Endodermal cell (in vitro differentiated cells): ENCODE results near the gene CST11. TPM values are rescaled to one million over a fixed set of nuclear protein-coding genes. Genes with fewer than 3 reads are reported as not detected.

ENCODE experiments used
- DNase-seq: peaks from one replicate; pipeline ENCODE4 v3.0.0-alpha.2; 2017
- H3K27ac ChIP-seq: 2 replicates; pipeline ENCODE4 v1.5.1; 2013; ENCODE audit warnings: mild to moderate bottlenecking, low read depth, low read length, moderate library complexity
- H3K27me3 ChIP-seq: 2 replicates; pipeline ENCODE4 v1.6.1; 2013; ENCODE audit warnings: mild to moderate bottlenecking, low read length, moderate library complexity; ENCODE audit not compliant: insufficient read depth, control insufficient read depth, poor library complexity, severe bottlenecking
- H3K36me3 ChIP-seq: 2 replicates; pipeline ENCODE4 v1.7.0; 2013; ENCODE audit warnings: mild to moderate bottlenecking, low read length, moderate library complexity; ENCODE audit not compliant: control insufficient read depth, insufficient read depth
- H3K4me1 ChIP-seq: one replicate; pipeline ENCODE4 v1.7.0; 2013; ENCODE audit warnings: low read length; ENCODE audit not compliant: control insufficient read depth, insufficient read depth
- H3K4me3 ChIP-seq: 2 replicates; pipeline ENCODE4 v1.5.1; 2013; ENCODE audit warnings: mild to moderate bottlenecking, low read length, moderate library complexity
- H3K9ac ChIP-seq: 2 replicates; pipeline ENCODE4 v1.6.1; 2013; ENCODE audit warnings: mild to moderate bottlenecking, low read length, moderate library complexity; ENCODE audit not compliant: poor library complexity, severe bottlenecking; ENCODE audit errors: extremely low read depth
- H3K9me3 ChIP-seq: 2 replicates; pipeline ENCODE4 v1.6.1; 2013; ENCODE audit warnings: mild to moderate bottlenecking, low read length, moderate library complexity; ENCODE audit not compliant: control insufficient read depth
- H3K27ac Mint-ChIP-seq: 2 replicates; pipeline ENCODE4 v1.8.0; 2020; ENCODE audit warnings: mixed read lengths
- H3K27me3 Mint-ChIP-seq: 2 replicates; pipeline ENCODE4 v1.8.0; 2021; ENCODE audit warnings: mild to moderate bottlenecking, mixed read lengths; ENCODE audit not compliant: insufficient read depth
- H3K36me3 Mint-ChIP-seq: 2 replicates; pipeline ENCODE4 v1.8.0; 2020; ENCODE audit warnings: low read depth, mixed read lengths
- H3K4me1 Mint-ChIP-seq: 2 replicates; pipeline ENCODE4 v1.8.0; 2020; ENCODE audit warnings: mixed read lengths
- H3K4me3 Mint-ChIP-seq: 2 replicates; pipeline ENCODE4 v1.8.0; 2020; ENCODE audit warnings: mild to moderate bottlenecking, moderate library complexity, mixed read lengths
- H3K9me3 Mint-ChIP-seq: 2 replicates; pipeline ENCODE4 v1.8.0; 2020; ENCODE audit warnings: mild to moderate bottlenecking, mixed read lengths
- CTCF ChIP-seq: fragments of 200-600 bp; sonication (generic); conservative IDR thresholded peaks from 2 replicates; pipeline ENCODE4 v1.5.0; 2021; ENCODE audit warnings: antibody characterized with exemption, mild to moderate bottlenecking
- WGBS, 2 experiments: methylation state at CpG; one replicate each; pipeline versions ENCODE4 v1.1.5 to v1.1.7; 2013; ENCODE audit warnings: missing lambda C conversion rate in 2 of 2, mixed read lengths in 1 of 2; ENCODE audit not compliant: insufficient coverage in 1 of 2, insufficient read length in 1 of 2; 5-methylcytosine and 5-hydroxymethylcytosine counted together
- total RNA-seq, 2 donors: library from RNA; stranded (reverse); fragmentation: NEBNext Ultra II Directional in 1 of 2; extraction: Animal tissue kit (Norgen Biotek cat#: 25700) in 1 of 2; gene quantifications; 2 replicates in 1 of 2; 3 replicates in 1 of 2; pipeline ENCODE4 v1.2.1, GENCODE V29; 2021

The CST11 gene
- total RNA-seq, 2 donors from 2014 or later: 0.69 TPM; not detected in 1

- Histone ChIP-seq H3K4me1 (no peaks in the 10 kb centered on the region), H3K27me3 (no peaks in the 10 kb centered on the region), H3K4me3 (no peak overlapping the region), H3K9ac (no peak overlapping the region), H3K9me3 (no peaks in the 10 kb centered on the region), H3K36me3 (no peaks in the 10 kb centered on the region), H3K27ac (no peak overlapping the region)
- H3K9me3 Mint-ChIP-seq: peaks cover 4% of the 10 kb centered on the region
- 86 to 90% methylated on average over 2 to 3 of the region's 3 CpGs for WGBS, 2 experiments
- no peaks in the 10 kb centered on the region for H3K27me3 Mint-ChIP-seq
- H3K4me1 Mint-ChIP-seq: peaks cover 13% of the 10 kb centered on the region
- H3K4me3 Mint-ChIP-seq: no peak overlapping the region
- H3K27ac Mint-ChIP-seq: no peak overlapping the region
- TF ChIP-seq CTCF: no peak
- H3K36me3 Mint-ChIP-seq: no peaks in the 10 kb centered on the region
- no peak for DNase-seq
Observed at GRCh38 chr20:23456409-23456808, 3.7 kb upstream of the CST11 start.

- no peak for TF ChIP-seq CTCF
- Mint-ChIP-seq H3K4me3 (no peak overlapping the region), H3K9me3 (peaks cover 4% of the 10 kb centered on the region), H3K27ac (no peak overlapping the region), H3K4me1 (peaks cover 13% of the 10 kb centered on the region), H3K27me3 (no peaks in the 10 kb centered on the region), H3K36me3 (no peaks in the 10 kb centered on the region)
- Histone ChIP-seq H3K4me1 (no peaks in the 10 kb centered on the region), H3K36me3 (no peaks in the 10 kb centered on the region), H3K4me3 (no peak overlapping the region), H3K27ac (no peak overlapping the region), H3K27me3 (no peaks in the 10 kb centered on the region), H3K9me3 (no peaks in the 10 kb centered on the region), H3K9ac (no peak overlapping the region)
- no peak for DNase-seq
- WGBS, 2 experiments: 93 to 94% methylated on average over 4 to 7 of the region's 7 CpGs
Observed at GRCh38 chr20:23455639-23456038, 3.0 kb upstream of the CST11 start.

- H3K9me3 Mint-ChIP-seq: peaks cover 4% of the 10 kb centered on the region
- TF ChIP-seq CTCF: no peak
- 100% methylated on average over 1 of the region's 1 CpG for WGBS, 2 experiments
- no peaks in the 10 kb centered on the region for H3K9me3 ChIP-seq
- no peak overlapping the region for H3K27ac ChIP-seq
- no peak overlapping the region for H3K27ac Mint-ChIP-seq
- H3K36me3 Mint-ChIP-seq: no peaks in the 10 kb centered on the region
- no peaks in the 10 kb centered on the region for H3K4me1 ChIP-seq
- H3K27me3 ChIP-seq: no peaks in the 10 kb centered on the region
- peaks cover 14% of the 10 kb centered on the region for H3K4me1 Mint-ChIP-seq
- no peak overlapping the region for H3K9ac ChIP-seq
- no peaks in the 10 kb centered on the region for H3K36me3 ChIP-seq
- H3K4me3 ChIP-seq: no peak overlapping the region
- no peak for DNase-seq
- H3K4me3 Mint-ChIP-seq: no peak overlapping the region
- no peaks in the 10 kb centered on the region for H3K27me3 Mint-ChIP-seq
Observed at GRCh38 chr20:23454816-23455215, 2.1 kb upstream of the CST11 start.
